Measurements from ENCODE around the gene HAPSTR1. TPM values are rescaled to one million over a fixed set of nuclear protein-coding genes. Genes with fewer than 3 reads are reported as not detected.

Gene HAPSTR1
- total RNA-seq, 1 experiment from 2014 or later = 85.2 TPM

DNA sequence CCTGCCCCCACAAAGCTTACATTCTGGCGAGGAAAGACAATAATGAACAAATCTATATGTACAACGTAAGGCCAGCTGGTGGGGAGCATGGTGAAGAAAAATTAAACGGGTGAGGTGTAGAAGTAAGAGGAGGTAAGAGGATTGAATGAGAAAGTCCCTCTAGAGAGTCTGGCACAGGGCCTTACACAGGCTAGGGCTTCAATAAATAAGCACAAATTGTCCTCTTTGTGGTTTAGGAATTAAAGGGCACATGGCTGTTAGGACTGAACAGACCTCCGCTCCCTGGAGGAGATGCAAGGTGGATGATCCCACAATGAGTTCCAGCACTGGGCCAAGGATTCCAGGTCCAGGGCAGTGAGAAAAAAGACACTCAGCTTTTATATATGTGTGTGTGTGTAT lies 43.1 kb upstream of the HAPSTR1 start:
- Histone ChIP-seq H3K79me1 (ENCODE audit: insufficient read depth, low read depth, low read length, poor library complexity, severe bottlenecking) (no peaks in the 10 kb centered on the region), H4K8ac (replicated peaks; ENCODE audit: insufficient read length, low read depth, low read length) (no peak overlapping the region), H2BK20ac (ENCODE audit: low read depth, low read length, poor library complexity, severe bottlenecking) (no peak overlapping the region), H3K56ac (ENCODE audit: insufficient read length, low read depth, low read length) (no peak overlapping the region), H3K27ac (ENCODE audit: insufficient read length, low read depth, low read length) (peak overlapping the region; percentile 15), H3K4me1 (ENCODE audit: insufficient read depth, low read length) (no peaks in the 10 kb centered on the region), H3K9me3 (ENCODE audit: control insufficient read depth, low read depth, low read length) (no peaks in the 10 kb centered on the region), H3T11ph (ENCODE audit: low read length) (no peak overlapping the region), H2BK5ac (ENCODE audit: insufficient read length, low read length) (no peak overlapping the region), H2BK15ac (ENCODE audit: low read depth, low read length) (no peak overlapping the region), H2BK12ac (ENCODE audit: insufficient read length, low read depth, low read length) (no peak overlapping the region), H3K27me3 (ENCODE audit: insufficient read depth, low read length) (no peaks in the 10 kb centered on the region), H4K91ac (ENCODE audit: insufficient read length, low read depth, low read length) (no peak overlapping the region), H2BK120ac (ENCODE audit: low read depth, low read length, poor library complexity, severe bottlenecking) (no peak overlapping the region), H2AK5ac (ENCODE audit: insufficient read length, low read length) (no peak overlapping the region), H3K9ac (ENCODE audit: extremely low read depth, insufficient read length, low read length) (no peak overlapping the region), H3K14ac (ENCODE audit: insufficient read depth, low read length) (no peak overlapping the region), H4K20me1 (ENCODE audit: control insufficient read depth, insufficient read depth, insufficient read length) (no peaks in the 10 kb centered on the region), H3K4me2 (ENCODE audit: insufficient read depth, insufficient read length, low read length) (no peak overlapping the region), H3K4ac (ENCODE audit: low read depth, low read length) (no peak overlapping the region), H3K79me2 (ENCODE audit: insufficient read depth, low read length) (no peaks in the 10 kb centered on the region), H2AFZ (ENCODE audit: low read length) (no peak overlapping the region), H4K5ac (ENCODE audit: insufficient read length, low read depth, low read length) (no peak overlapping the region), H3K18ac (ENCODE audit: insufficient read length, low read depth, low read length) (no peak overlapping the region), H3K23me2 (ENCODE audit: insufficient read length, low read depth, low read length, poor library complexity, severe bottlenecking) (no peaks in the 10 kb centered on the region), H3K23ac (ENCODE audit: insufficient read length, low read depth, low read length) (no peak overlapping the region)
- H3K27ac Mint-ChIP-seq = peak overlapping the region in 2 of 3 experiments; percentile 58 to 96; a peak in 6 of 7 replicates
- H3K4me1 Mint-ChIP-seq = peaks cover 16 to 24% of the 10 kb centered on the region in 2 experiments
- H3K9me3 Mint-ChIP-seq = peaks cover 4 to 5% of the 10 kb centered on the region in 2 experiments; a peak in 3 of 5 replicates
- TF ChIP-seq, protein P1, sequence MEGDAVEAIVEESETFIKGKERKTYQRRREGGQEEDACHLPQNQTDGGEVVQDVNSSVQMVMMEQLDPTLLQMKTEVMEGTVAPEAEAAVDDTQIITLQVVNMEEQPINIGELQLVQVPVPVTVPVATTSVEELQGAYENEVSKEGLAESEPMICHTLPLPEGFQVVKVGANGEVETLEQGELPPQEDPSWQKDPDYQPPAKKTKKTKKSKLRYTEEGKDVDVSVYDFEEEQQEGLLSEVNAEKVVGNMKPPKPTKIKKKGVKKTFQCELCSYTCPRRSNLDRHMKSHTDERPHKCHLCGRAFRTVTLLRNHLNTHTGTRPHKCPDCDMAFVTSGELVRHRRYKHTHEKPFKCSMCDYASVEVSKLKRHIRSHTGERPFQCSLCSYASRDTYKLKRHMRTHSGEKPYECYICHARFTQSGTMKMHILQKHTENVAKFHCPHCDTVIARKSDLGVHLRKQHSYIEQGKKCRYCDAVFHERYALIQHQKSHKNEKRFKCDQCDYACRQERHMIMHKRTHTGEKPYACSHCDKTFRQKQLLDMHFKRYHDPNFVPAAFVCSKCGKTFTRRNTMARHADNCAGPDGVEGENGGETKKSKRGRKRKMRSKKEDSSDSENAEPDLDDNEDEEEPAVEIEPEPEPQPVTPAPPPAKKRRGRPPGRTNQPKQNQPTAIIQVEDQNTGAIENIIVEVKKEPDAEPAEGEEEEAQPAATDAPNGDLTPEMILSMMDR (conservative IDR thresholded peaks at IDR 0.05) = no peak
- H3K4me3 Mint-ChIP-seq = no peak overlapping the region
- H3K27me3 Mint-ChIP-seq (ENCODE audit: low read depth) = no peaks in the 10 kb centered on the region; the same call in 1 of the 2 replicates
- H3K36me3 Mint-ChIP-seq (ENCODE audit: insufficient read depth in 1 of 3, low read depth in 3 of 3) = peaks cover 1 to 13% (median 3%) of the 10 kb centered on the region in 3 experiments; a peak in 5 of 7 replicates
- WGBS (ENCODE audit: extremely low coverage, insufficient read length, low lambda C conversion rate) = no CpG with 5 or more reads among the region's 4 CpGs
- DNase-seq = no peak

Measured in H9 (cell line).